HCT116 (cell line): ENCODE measurements around the gene EDDM3A. TPM values are rescaled to one million over a fixed set of nuclear protein-coding genes. Genes with fewer than 3 reads are reported as not detected.

Source experiments
- ATAC-seq: fragments of 200-7000 bp; cut with Tn5 transposase; 2 replicates; pipeline ENCODE4 v1.9.1; 2020; ENCODE audit warnings: mild to moderate bottlenecking, moderate library complexity
- BruUV-seq: library from RNA; stranded (reverse); fragments of 400-500 nt; replicated peaks from 2 replicates; lab custom pipeline; 2021; lab: Mats Ljungman, UMichigan
- CTCF ChIA-PET: fragments of 300-600 bp; sonication (Branson Sonifier 250); formaldehyde crosslinking; loops from one replicate; lab custom pipeline; 2021; ENCODE audit warnings: antibody characterized with exemption; lab: Charles Lee
- POLR2A ChIA-PET: fragments of 300-600, 350-600 bp; sonication (Branson Sonifier 250); formaldehyde crosslinking; loops from one replicate; lab custom pipeline; 2021; ENCODE audit warnings: antibody characterized with exemption; lab: Charles Lee
- RAD21 ChIA-PET, 2 experiments: fragments of 300-600 bp; sonication (Branson Sonifier 250); formaldehyde crosslinking; loops; one replicate each; lab custom pipeline; 2023; ENCODE audit warnings: low total read pairs in 2 of 2; ENCODE audit not compliant: uncharacterized antibody in 2 of 2, unreplicated experiment in 2 of 2, low non-redundant PET in 1 of 2; lab: Charles Lee
- DNase-seq: peaks from one replicate; pipeline ENCODE4 v3.0.0-alpha.2; 2010; ENCODE audit warnings: low read depth, low spot score
- H2AFZ ChIP-seq: fragments of 200-600 bp; shearing (Covaris generic), sonication (generic); 2 replicates; pipeline ENCODE4 v1.6.1; 2017; ENCODE audit warnings: low read depth, mixed run types, mixed read lengths, antibody characterized with exemption, low read length; ENCODE audit not compliant: poor library complexity, severe bottlenecking
- H3K27ac ChIP-seq: 2 replicates; pipeline ENCODE4 v1.5.1; 2012; ENCODE audit warnings: low read depth, low read length
- H3K27me3 ChIP-seq: fragments of 200-600 bp; sonication (generic); 2 replicates; pipeline ENCODE4 v1.6.1; 2016; ENCODE audit warnings: mixed run types, low read length, mixed read lengths; ENCODE audit not compliant: insufficient read depth
- H3K36me3 ChIP-seq, 2 experiments: fragments of 200-500 bp in 1 of 2; fragments of 200-600 bp in 1 of 2; sonication (Bioruptor generic) in 1 of 2; sonication (generic) in 1 of 2; 2 replicates each; pipeline versions ENCODE4 v1.5.1 to v1.6.1; 2014 to 2016; ENCODE audit warnings: low read length in 2 of 2, inconsistent platforms in 1 of 2, mixed read lengths in 1 of 2, mixed run types in 1 of 2; ENCODE audit not compliant: insufficient read depth in 2 of 2, control insufficient read depth in 1 of 2
- H3K4me1 ChIP-seq, 2 experiments: fragments of 200-600 bp in 1 of 2; sonication (generic) in 1 of 2; 2 replicates each; pipeline versions ENCODE4 v1.5.1 to v1.6.1; 2012 to 2017; ENCODE audit warnings: low read length in 2 of 2, inconsistent platforms in 1 of 2, mild to moderate bottlenecking in 1 of 2, mixed read lengths in 1 of 2, mixed run types in 1 of 2, moderate library complexity in 1 of 2; ENCODE audit not compliant: insufficient read depth in 2 of 2, control insufficient read depth in 1 of 2
- H3K4me2 ChIP-seq: fragments of 200-600 bp; sonication (generic); 2 replicates; pipeline ENCODE4 v1.6.1; 2017; ENCODE audit warnings: mixed run types, low read length, mixed read lengths
- H3K4me3 ChIP-seq, 2 experiments: fragments of 200-600 bp in 1 of 2; sonication (generic) in 1 of 2; replicated peaks in 1 of 2; 2 replicates each; pipeline ENCODE4 v1.5.1; 2011 to 2016; ENCODE audit warnings: low read length in 2 of 2, control low read depth in 1 of 2, low read depth in 1 of 2, mild to moderate bottlenecking in 1 of 2, mixed read lengths in 1 of 2, mixed run types in 1 of 2
- H3K79me2 ChIP-seq: fragments of 200-600 bp; sonication (generic); 2 replicates; pipeline ENCODE4 v1.6.1; 2017; ENCODE audit warnings: mild to moderate bottlenecking, mixed run types, low read length, moderate library complexity, mixed read lengths; ENCODE audit not compliant: insufficient read depth
- H3K9ac ChIP-seq: fragments of 200-600 bp; sonication (generic); 2 replicates; pipeline ENCODE4 v1.6.1; 2016; ENCODE audit warnings: low read length, mixed read lengths
- H3K9me2 ChIP-seq: fragments of 200-600 bp; sonication (generic), shearing (Covaris generic); 2 replicates; pipeline ENCODE4 v1.6.1; 2017; ENCODE audit warnings: mixed run types, mild to moderate bottlenecking, moderate library complexity; ENCODE audit not compliant: insufficient read depth
- H3K9me3 ChIP-seq, 2 experiments: fragments of 200-500 bp in 1 of 2; fragments of 200-600 bp in 1 of 2; sonication (Bioruptor generic) in 1 of 2; sonication (generic) in 1 of 2; 2 replicates each; pipeline ENCODE4 v1.6.1; 2014 to 2017; ENCODE audit warnings: low read length in 2 of 2, mixed read lengths in 2 of 2, inconsistent platforms in 1 of 2, low read depth in 1 of 2, mild to moderate bottlenecking in 1 of 2, mixed run types in 1 of 2, moderate library complexity in 1 of 2; ENCODE audit not compliant: control insufficient read depth in 1 of 2, insufficient read depth in 1 of 2
- H4K20me1 ChIP-seq: fragments of 200-600 bp; sonication (generic), shearing (Covaris generic); 2 replicates; pipeline ENCODE4 v1.6.1; 2017; ENCODE audit warnings: mixed run types, mild to moderate bottlenecking, moderate library complexity; ENCODE audit not compliant: insufficient read depth
- ATF3 ChIP-seq: IDR thresholded peaks from 2 replicates; pipeline ENCODE4 v1.6.1; 2012
- EGR1 ChIP-seq: IDR thresholded peaks from 2 replicates; pipeline ENCODE4 v1.6.1; 2012; ENCODE audit warnings: low read depth
- EZH2 ChIP-seq: fragments of 200-600 bp; sonication (generic); IDR thresholded peaks from 2 replicates; pipeline ENCODE4 v1.6.1; 2017; ENCODE audit warnings: antibody characterized with exemption, mixed run types
- EZH2phosphoT487 ChIP-seq: fragments of 200-600 bp; IDR thresholded peaks from 2 replicates; pipeline ENCODE4 v1.6.1; 2018; ENCODE audit warnings: antibody characterized with exemption, borderline replicate concordance
- FOSL1 ChIP-seq: IDR thresholded peaks from 2 replicates; pipeline ENCODE4 v1.6.1; 2012; ENCODE audit warnings: low read depth
- POLR2A ChIP-seq: IDR thresholded peaks from 2 replicates; pipeline ENCODE4 v1.7.0; 2011; ENCODE audit warnings: borderline replicate concordance; ENCODE audit not compliant: insufficient read depth, insufficient read length; ENCODE audit errors: extremely low read depth
- RAD21 ChIP-seq: IDR thresholded peaks from 2 replicates; pipeline ENCODE4 v1.6.1; 2012; ENCODE audit warnings: low read depth, mild to moderate bottlenecking
- REST ChIP-seq: IDR thresholded peaks from 2 replicates; pipeline ENCODE4 v1.6.1; 2012; ENCODE audit warnings: low read depth
- SIN3A ChIP-seq: IDR thresholded peaks from 2 replicates; pipeline ENCODE4 v1.6.1; 2012; ENCODE audit warnings: low read depth
- SRF ChIP-seq: IDR thresholded peaks from 2 replicates; pipeline ENCODE4 v1.6.1; 2012; ENCODE audit warnings: low read depth
- ZBTB33 ChIP-seq: IDR thresholded peaks from 2 replicates; pipeline ENCODE4 v1.6.1; 2011; ENCODE audit warnings: mild to moderate bottlenecking, low read length, moderate library complexity; ENCODE audit not compliant: insufficient replicate concordance; ENCODE audit errors: extremely low read depth
- ZFX ChIP-seq: fragments of 450-650 bp; IDR thresholded peaks from 2 replicates; pipeline ENCODE4 v1.6.1; 2017
- intact Hi-C: fragments of 100-400 bp; cut with micrococcal nuclease; formaldehyde crosslinking; loops from 2 replicates; pipeline ENCODE4 v1.10.0; 2022
- total RNA-seq: library from RNA; stranded (reverse); gene quantifications from one replicate; pipeline ENCODE4 v1.2.1, GENCODE V29; 2021; ENCODE audit not compliant: unreplicated experiment

Gene EDDM3A
- total RNA-seq, 1 experiment from 2014 or later = not detected

GRCh38 chr14:20775901-20776300, 30.2 kb downstream of the EDDM3A start (continued):
- no peak for TF ChIP-seq ZBTB33
- TF ChIP-seq FOSL1 = no peak
- no peak for TF ChIP-seq POLR2A
- no peak for TF ChIP-seq ATF3
- TF ChIP-seq RAD21 = no peak
- no peak for TF ChIP-seq ZFX
- no peak for TF ChIP-seq EGR1
- TF ChIP-seq EZH2phosphoT487 = no peak
- TF ChIP-seq EZH2 = no peak

- Histone ChIP-seq H3K79me2 (no peaks in the 10 kb centered on the region), H3K9ac (no peak overlapping the region), H3K27ac (no peak overlapping the region)
- no peak for TF ChIP-seq FOSL1
- no peak for TF ChIP-seq REST
- no peak for TF ChIP-seq EZH2phosphoT487
- no peak for TF ChIP-seq SRF
- TF ChIP-seq SIN3A = no peak
- TF ChIP-seq, all 23 proteins: peak for 0
- DNase-seq (no peak), ATAC-seq (no peak)
- BruUV-seq = no TSS peak
- Histone ChIP-seq H3K4me1 (0 out of 4 replicates have a peak, but pooled peaks cover 0 to 4% of the 10 kb centered on the region in 2 experiments), H4K20me1 (no peaks in the 10 kb centered on the region), H3K4me3 (no peak overlapping the region), H3K4me2 (no peak overlapping the region), H3K27me3 (no peaks in the 10 kb centered on the region), H3K9me3 (no peaks in the 10 kb centered on the region), H2AFZ (no peak overlapping the region), H3K36me3 (no peaks in the 10 kb centered on the region), H3K9me2 (no peaks in the 10 kb centered on the region)
- ChIA-PET RAD21 (no interaction called here), CTCF (no interaction called here), POLR2A (no interaction called here)
- intact Hi-C loops = no loop called here
Observed at GRCh38 chr14:20781803-20782202, 36.1 kb downstream of the EDDM3A start.
